ENCODE results near the gene STPG2. TPM values are rescaled to one million over a fixed set of nuclear protein-coding genes. Genes with fewer than 3 reads are reported as not detected.

Gene STPG2
- total RNA-seq, 4 donors from 2014 or later = 0.31 TPM; not detected in 3

DNA sequence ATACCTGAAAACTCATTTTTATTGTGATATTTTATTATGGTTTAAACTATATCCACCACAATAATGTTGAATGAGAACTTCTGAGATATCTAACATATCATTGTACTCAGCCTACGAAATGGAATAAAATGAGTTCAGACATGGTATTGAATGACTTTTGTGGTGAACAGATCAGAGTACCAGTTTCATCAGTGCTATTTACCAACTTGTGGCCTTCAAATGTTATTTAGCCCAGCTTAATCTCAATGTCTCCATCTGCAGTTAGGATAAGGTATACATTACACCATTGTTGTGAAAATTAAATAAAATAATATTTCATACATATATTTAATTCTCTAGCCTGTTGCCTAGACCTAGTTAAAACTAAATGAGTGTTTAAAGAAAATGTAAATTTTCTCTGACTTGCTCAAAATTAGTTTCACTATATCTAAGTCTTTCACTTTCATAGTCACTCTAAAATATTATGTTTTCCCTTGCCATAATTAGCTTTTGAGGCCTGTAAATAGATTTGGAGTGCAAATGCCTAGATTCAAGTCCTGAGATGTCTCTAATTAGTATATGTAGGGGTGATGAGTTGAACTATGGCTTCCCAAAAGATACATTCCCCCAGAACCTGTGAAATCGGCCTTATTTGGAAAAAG is 594.2 kb downstream of the STPG2 start:
- no peaks in the 10 kb centered on the region for H3K4me1 ChIP-seq

GRCh38 chr4:97548186-97548585 is 595.1 kb downstream of the STPG2 start:
- Histone ChIP-seq H3K27ac (no peak overlapping the region), H3K4me1 (no peaks in the 10 kb centered on the region), H3K4me3 (no peak overlapping the region), H3K9me3 (peaks cover 0 to 6% (median 0%) of the 10 kb centered on the region in 3 donors), H3K27me3 (no peaks in the 10 kb centered on the region), H3K36me3 (no peaks in the 10 kb centered on the region)
- no peak for DNase-seq
- WGBS, 2 donors = 56 to 59% methylated on average over 2 of the region's 2 CpGs
- intact Hi-C loops (cut with DNase I) = no loop called here
- TF ChIP-seq CTCF (IDR thresholded peaks at IDR 0.05) (no peak), POLR2A (IDR thresholded peaks at IDR 0.05) (no peak)

More for the DNA sequence above, 594.2 kb downstream of the STPG2 start:
- Histone ChIP-seq H3K4me3 (no peak overlapping the region), H3K27ac (no peak overlapping the region), H3K9me3 (peaks cover 0 to 6% (median 0%) of the 10 kb centered on the region in 3 donors), H3K36me3 (no peaks in the 10 kb centered on the region), H3K27me3 (no peaks in the 10 kb centered on the region)
- no peak for DNase-seq
- intact Hi-C loops (cut with DNase I) = no loop called here
- 72 to 73% methylated on average over 2 of the region's 2 CpGs for WGBS, 2 donors
- no peak for TF ChIP-seq POLR2A (IDR thresholded peaks at IDR 0.05)
- TF ChIP-seq CTCF (IDR thresholded peaks at IDR 0.05) = no peak

DNA sequence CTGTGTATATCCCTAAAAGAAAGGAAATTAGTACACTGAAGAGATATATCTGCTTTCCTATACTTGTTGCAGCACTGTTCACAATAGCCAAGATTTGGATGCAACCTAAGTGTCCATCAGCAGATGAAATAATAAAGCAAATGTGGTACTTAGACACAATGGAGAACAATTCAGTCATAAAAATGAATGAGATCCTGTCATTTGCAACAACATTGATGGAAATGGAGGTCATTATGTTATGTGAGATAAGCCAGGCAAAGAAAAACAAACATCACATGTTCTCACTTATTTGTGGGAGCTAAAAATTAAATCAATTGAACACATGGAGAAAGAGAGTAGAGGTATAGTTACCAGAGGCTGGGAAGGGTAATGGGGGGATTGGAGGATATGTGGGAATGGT is 611.9 kb downstream of the STPG2 start:
- peaks cover 0 to 19% (median 5%) of the 10 kb centered on the region in 3 donors for H3K9me3 ChIP-seq
- intact Hi-C loops (cut with DNase I) = no loop called here
- TF ChIP-seq CTCF (IDR thresholded peaks at IDR 0.05) (no peak), POLR2A (IDR thresholded peaks at IDR 0.05) (no peak)
- H3K4me1 ChIP-seq = no peaks in the 10 kb centered on the region
- DNase-seq = no peak
- no peak overlapping the region for H3K4me3 ChIP-seq
- no peak overlapping the region for H3K27ac ChIP-seq
- H3K36me3 ChIP-seq = no peaks in the 10 kb centered on the region
- H3K27me3 ChIP-seq = no peaks in the 10 kb centered on the region

DNA sequence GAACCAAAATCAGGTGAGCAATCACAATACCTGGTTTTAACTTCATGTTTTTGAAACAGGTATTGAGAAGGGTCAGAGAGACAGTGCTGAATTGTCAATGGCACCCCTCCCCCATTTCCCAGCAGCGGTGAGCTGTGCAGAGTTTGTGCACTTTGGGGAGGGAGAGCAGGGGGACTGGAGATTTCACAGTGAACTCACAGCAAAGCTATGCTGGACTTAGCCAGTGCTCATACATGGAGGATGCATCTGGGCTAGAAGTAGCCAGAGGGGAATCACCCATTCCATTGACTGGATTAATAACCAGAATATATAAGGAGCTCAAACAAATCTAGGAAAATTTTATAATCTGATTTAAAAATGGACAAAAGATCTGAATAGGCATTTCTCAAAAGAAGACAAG is 612.6 kb downstream of the STPG2 start:
- H3K36me3 ChIP-seq = no peaks in the 10 kb centered on the region
- no peak overlapping the region for H3K4me3 ChIP-seq
- 20 to 50% methylated on average over 1 of the region's 1 CpG for WGBS, 2 donors
- DNase-seq = no peak
- intact Hi-C loops (cut with DNase I) = no loop called here
- H3K4me1 ChIP-seq = no peaks in the 10 kb centered on the region
- TF ChIP-seq CTCF (IDR thresholded peaks at IDR 0.05) = no peak
- no peak for TF ChIP-seq POLR2A (IDR thresholded peaks at IDR 0.05)
- H3K9me3 ChIP-seq = peaks cover 0 to 19% (median 5%) of the 10 kb centered on the region in 3 donors
- H3K27me3 ChIP-seq = no peaks in the 10 kb centered on the region
- no peak overlapping the region for H3K27ac ChIP-seq

- Histone ChIP-seq H3K4me1 (no peaks in the 10 kb centered on the region), H3K36me3 (no peaks in the 10 kb centered on the region), H3K4me3 (no peak overlapping the region), H3K9me3 (peaks cover 0 to 19% (median 5%) of the 10 kb centered on the region in 3 donors), H3K27ac (no peak overlapping the region), H3K27me3 (no peaks in the 10 kb centered on the region)
- intact Hi-C loops (cut with DNase I) = no loop called here
- DNase-seq = no peak
- no peak for TF ChIP-seq POLR2A (IDR thresholded peaks at IDR 0.05)
- WGBS, 2 donors = 35 to 39% methylated on average over 3 of the region's 3 CpGs
Measured at GRCh38 chr4:97525236-97525635, 618.0 kb downstream of the STPG2 start.

DNA sequence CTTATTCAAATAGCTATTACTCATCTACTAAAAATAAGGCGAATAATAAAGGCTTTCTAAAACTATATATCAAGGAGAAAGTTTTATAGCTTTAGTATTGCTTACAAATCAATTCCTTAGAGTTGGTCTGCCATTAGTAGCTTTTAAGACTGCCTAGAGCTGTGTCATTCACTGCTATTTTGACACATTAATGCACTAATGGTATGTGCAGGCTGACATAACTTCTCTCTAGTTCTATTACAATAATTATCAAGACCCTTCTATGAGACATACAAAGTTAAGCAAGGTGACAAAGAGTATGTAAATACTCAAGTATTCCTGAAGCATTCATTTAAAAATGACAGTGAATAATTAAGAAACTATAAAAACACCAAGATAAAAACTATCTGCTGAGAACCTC is 625.3 kb downstream of the STPG2 start:
- H3K9me3 ChIP-seq = no peaks in the 10 kb centered on the region
- intact Hi-C loops (cut with DNase I) = no loop called here
- H3K36me3 ChIP-seq = no peaks in the 10 kb centered on the region
- H3K27ac ChIP-seq = no peak overlapping the region
- H3K4me1 ChIP-seq = no peaks in the 10 kb centered on the region
- no peak overlapping the region for H3K4me3 ChIP-seq
- no peak for TF ChIP-seq POLR2A (IDR thresholded peaks at IDR 0.05)
- no peak for TF ChIP-seq CTCF (IDR thresholded peaks at IDR 0.05)
- no peaks in the 10 kb centered on the region for H3K27me3 ChIP-seq
- no peak for DNase-seq
- 82 to 87% methylated on average over 1 of the region's 1 CpG for WGBS, 2 donors
